ENCODE results near the gene ZNF595. TPM values are rescaled to one million over a fixed set of nuclear protein-coding genes. Genes with fewer than 3 reads are reported as not detected.
"Not testable (repeated sequence)": the region's sequence is repeated elsewhere in the genome, so short reads cannot be mapped to it uniquely, and the experiment has no call there.

ZNF595 gene
- total RNA-seq, 1 experiment from 2014 or later = 17.1 TPM

GRCh38 chr4:18589-18988, 34.5 kb upstream of the ZNF595 start:
- H3K36me3 Mint-ChIP-seq (ENCODE audit: insufficient read depth, unreplicated experiment); H3K4me3 ChIP-seq (ENCODE audit: low read depth, low read length); H3K9me3 ChIP-seq; H3K4me3 Mint-ChIP-seq (ENCODE audit: unreplicated experiment); H3K27ac Mint-ChIP-seq (ENCODE audit: unreplicated experiment); H3K27me3 ChIP-seq (replicated peaks; ENCODE audit: control insufficient read depth, insufficient read depth, low read length); DNase-seq; intact Hi-C loops (cut with micrococcal nuclease; ENCODE audit: unreplicated experiment); H3K27me3 Mint-ChIP-seq (ENCODE audit: insufficient read depth, unreplicated experiment); H3K4me1 ChIP-seq; POLR2A ChIA-PET; H3K36me3 ChIP-seq (ENCODE audit: control insufficient read depth, insufficient read depth, low read length); CTCF ChIA-PET; H3K9me3 Mint-ChIP-seq (ENCODE audit: unreplicated experiment); H3K4me1 Mint-ChIP-seq (ENCODE audit: low read depth, unreplicated experiment); BruUV-seq (replicated peaks): not testable (repeated sequence)

DNA sequence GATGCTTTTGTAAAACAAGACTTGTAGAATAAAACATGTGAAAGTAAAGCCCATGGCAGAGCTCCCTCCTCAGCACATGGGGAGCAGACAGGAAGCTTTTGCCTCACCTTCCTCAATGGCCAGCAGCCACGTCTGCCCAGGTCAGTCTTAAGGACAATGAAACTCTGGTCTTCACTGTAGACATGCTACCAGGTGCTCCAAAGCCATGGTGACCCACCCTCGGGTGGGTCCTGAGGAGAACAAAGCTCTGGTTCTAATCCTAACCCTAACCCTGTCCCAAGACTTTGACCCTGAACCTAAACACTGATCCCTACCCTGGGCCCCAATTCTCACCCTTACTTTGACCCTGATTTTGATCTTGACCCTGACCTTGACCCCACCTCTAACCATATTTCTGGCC, 30.2 kb upstream of the ZNF595 start:
- CTCF ChIA-PET; H3K36me3 ChIP-seq (ENCODE audit: control insufficient read depth, insufficient read depth, low read length); H3K4me3 Mint-ChIP-seq (ENCODE audit: unreplicated experiment); H3K4me3 ChIP-seq (ENCODE audit: low read depth, low read length); H3K27ac Mint-ChIP-seq (ENCODE audit: unreplicated experiment); POLR2A ChIA-PET; intact Hi-C loops (cut with micrococcal nuclease; ENCODE audit: unreplicated experiment); H3K9me3 Mint-ChIP-seq (ENCODE audit: unreplicated experiment); DNase-seq; H3K27me3 Mint-ChIP-seq (ENCODE audit: insufficient read depth, unreplicated experiment); H3K4me1 Mint-ChIP-seq (ENCODE audit: low read depth, unreplicated experiment); H3K4me1 ChIP-seq; BruUV-seq (replicated peaks); H3K27me3 ChIP-seq (replicated peaks; ENCODE audit: control insufficient read depth, insufficient read depth, low read length); H3K36me3 Mint-ChIP-seq (ENCODE audit: insufficient read depth, unreplicated experiment); H3K9me3 ChIP-seq: not testable (repeated sequence)

GRCh38 chr4:24359-24758, 28.8 kb upstream of the ZNF595 start:
- not testable (repeated sequence) for H3K4me1 ChIP-seq, DNase-seq

DNA sequence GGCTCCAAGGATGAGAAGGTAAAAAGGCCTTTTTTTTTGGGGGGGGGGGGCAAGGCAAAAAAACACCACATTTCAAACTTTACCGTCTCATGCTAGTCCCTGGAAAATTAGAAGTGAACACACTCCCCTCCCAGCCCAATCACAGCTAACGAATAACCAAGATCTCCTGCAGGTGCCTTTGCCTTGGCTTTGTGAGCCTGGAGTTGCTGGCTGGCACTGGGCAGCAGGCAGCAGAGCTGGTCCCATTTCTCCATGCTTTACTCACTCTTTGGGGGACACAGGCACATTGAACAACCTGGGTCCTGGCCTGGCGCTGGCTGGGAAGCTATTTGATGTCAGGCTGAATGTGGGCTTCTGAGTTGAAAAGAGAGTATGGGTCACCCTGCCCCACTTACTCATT, 25.6 kb upstream of the ZNF595 start:
- H3K4me1 Mint-ChIP-seq (ENCODE audit: low read depth, unreplicated experiment); DNase-seq; H3K27me3 ChIP-seq (replicated peaks; ENCODE audit: control insufficient read depth, insufficient read depth, low read length); H3K4me1 ChIP-seq; H3K4me3 ChIP-seq (ENCODE audit: low read depth, low read length); BruUV-seq (replicated peaks); H3K9me3 Mint-ChIP-seq (ENCODE audit: unreplicated experiment); H3K9me3 ChIP-seq; intact Hi-C loops (cut with micrococcal nuclease; ENCODE audit: unreplicated experiment); H3K27ac Mint-ChIP-seq (ENCODE audit: unreplicated experiment); CTCF ChIA-PET; POLR2A ChIA-PET; H3K36me3 Mint-ChIP-seq (ENCODE audit: insufficient read depth, unreplicated experiment); H3K27me3 Mint-ChIP-seq (ENCODE audit: insufficient read depth, unreplicated experiment); H3K36me3 ChIP-seq (ENCODE audit: control insufficient read depth, insufficient read depth, low read length); H3K4me3 Mint-ChIP-seq (ENCODE audit: unreplicated experiment): not testable (repeated sequence)

More at GRCh38 chr4:24359-24758, 28.8 kb upstream of the ZNF595 start:
- H3K9me3 Mint-ChIP-seq (ENCODE audit: unreplicated experiment); H3K27me3 ChIP-seq (replicated peaks; ENCODE audit: control insufficient read depth, insufficient read depth, low read length); intact Hi-C loops (cut with micrococcal nuclease; ENCODE audit: unreplicated experiment); CTCF ChIA-PET; H3K9me3 ChIP-seq; BruUV-seq (replicated peaks); H3K4me3 Mint-ChIP-seq (ENCODE audit: unreplicated experiment); H3K36me3 Mint-ChIP-seq (ENCODE audit: insufficient read depth, unreplicated experiment); H3K36me3 ChIP-seq (ENCODE audit: control insufficient read depth, insufficient read depth, low read length); H3K27me3 Mint-ChIP-seq (ENCODE audit: insufficient read depth, unreplicated experiment); H3K4me1 Mint-ChIP-seq (ENCODE audit: low read depth, unreplicated experiment); H3K4me3 ChIP-seq (ENCODE audit: low read depth, low read length); POLR2A ChIA-PET; H3K27ac Mint-ChIP-seq (ENCODE audit: unreplicated experiment): not testable (repeated sequence)

- H3K9me3 Mint-ChIP-seq (ENCODE audit: unreplicated experiment); H3K27me3 Mint-ChIP-seq (ENCODE audit: insufficient read depth, unreplicated experiment); H3K4me3 ChIP-seq (ENCODE audit: low read depth, low read length); H3K27ac Mint-ChIP-seq (ENCODE audit: unreplicated experiment); H3K4me1 Mint-ChIP-seq (ENCODE audit: low read depth, unreplicated experiment); H3K4me3 Mint-ChIP-seq (ENCODE audit: unreplicated experiment); H3K36me3 Mint-ChIP-seq (ENCODE audit: insufficient read depth, unreplicated experiment); CTCF ChIA-PET; H3K27me3 ChIP-seq (replicated peaks; ENCODE audit: control insufficient read depth, insufficient read depth, low read length); intact Hi-C loops (cut with micrococcal nuclease; ENCODE audit: unreplicated experiment); H3K36me3 ChIP-seq (ENCODE audit: control insufficient read depth, insufficient read depth, low read length); H3K4me1 ChIP-seq; H3K9me3 ChIP-seq; BruUV-seq (replicated peaks): not testable (repeated sequence)
- POLR2A ChIA-PET = interaction anchor here (0.6 kb wide), 1 partner anchor 84 kb away, joined by 4 read pairs; no protein-coding TSS in a partner anchor
- peak in 1 of 2 experiments; percentile 38 for DNase-seq
Observed at GRCh38 chr4:28767-29542, 24.2 kb upstream of the ZNF595 start.

GRCh38 chr4:33314-33713, 19.8 kb upstream of the ZNF595 start:
- POLR2A ChIA-PET; H3K36me3 ChIP-seq (ENCODE audit: control insufficient read depth, insufficient read depth, low read length); intact Hi-C loops (cut with micrococcal nuclease; ENCODE audit: unreplicated experiment); CTCF ChIA-PET; H3K36me3 Mint-ChIP-seq (ENCODE audit: insufficient read depth, unreplicated experiment); H3K4me3 ChIP-seq (ENCODE audit: low read depth, low read length); BruUV-seq (replicated peaks); H3K27ac Mint-ChIP-seq (ENCODE audit: unreplicated experiment); H3K9me3 ChIP-seq; H3K27me3 ChIP-seq (replicated peaks; ENCODE audit: control insufficient read depth, insufficient read depth, low read length); H3K4me1 Mint-ChIP-seq (ENCODE audit: low read depth, unreplicated experiment); H3K27me3 Mint-ChIP-seq (ENCODE audit: insufficient read depth, unreplicated experiment); H3K4me1 ChIP-seq; DNase-seq; H3K4me3 Mint-ChIP-seq (ENCODE audit: unreplicated experiment); H3K9me3 Mint-ChIP-seq (ENCODE audit: unreplicated experiment): not testable (repeated sequence)

GRCh38 chr4:36559-37415, 16.3 kb upstream of the ZNF595 start:
- CTCF ChIA-PET; H3K9me3 Mint-ChIP-seq (ENCODE audit: unreplicated experiment); H3K4me3 ChIP-seq (ENCODE audit: low read depth, low read length); BruUV-seq (replicated peaks); H3K4me1 ChIP-seq; DNase-seq; H3K4me3 Mint-ChIP-seq (ENCODE audit: unreplicated experiment); intact Hi-C loops (cut with micrococcal nuclease; ENCODE audit: unreplicated experiment); H3K27me3 Mint-ChIP-seq (ENCODE audit: insufficient read depth, unreplicated experiment); H3K27ac Mint-ChIP-seq (ENCODE audit: unreplicated experiment); H3K36me3 ChIP-seq (ENCODE audit: control insufficient read depth, insufficient read depth, low read length); H3K36me3 Mint-ChIP-seq (ENCODE audit: insufficient read depth, unreplicated experiment); H3K9me3 ChIP-seq; H3K27me3 ChIP-seq (replicated peaks; ENCODE audit: control insufficient read depth, insufficient read depth, low read length); POLR2A ChIA-PET; H3K4me1 Mint-ChIP-seq (ENCODE audit: low read depth, unreplicated experiment): not testable (repeated sequence)
